ENCODE data around the gene RPS2.
A peak's percentile ranks its signal among the peaks of the same experiment; 100 is the strongest.

The RPS2 gene

DNA sequence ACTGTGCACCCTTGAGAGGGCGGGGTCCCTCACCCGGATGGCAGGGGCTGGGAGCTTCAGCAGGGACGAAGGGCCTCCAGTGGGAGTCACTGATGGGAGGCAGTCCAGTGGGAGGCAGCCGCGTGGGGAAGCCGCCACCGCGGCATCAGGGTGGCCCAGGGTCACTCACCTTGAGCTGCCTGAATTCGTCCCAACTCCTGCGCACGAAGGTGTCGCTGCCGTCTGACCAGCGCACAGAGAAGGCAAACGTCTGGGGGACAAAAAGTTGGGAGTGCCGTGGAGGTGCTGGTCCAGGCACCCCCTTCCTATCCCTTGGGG is 16.1 kb upstream of the RPS2 start:
- DNase-seq: no peak

DNA sequence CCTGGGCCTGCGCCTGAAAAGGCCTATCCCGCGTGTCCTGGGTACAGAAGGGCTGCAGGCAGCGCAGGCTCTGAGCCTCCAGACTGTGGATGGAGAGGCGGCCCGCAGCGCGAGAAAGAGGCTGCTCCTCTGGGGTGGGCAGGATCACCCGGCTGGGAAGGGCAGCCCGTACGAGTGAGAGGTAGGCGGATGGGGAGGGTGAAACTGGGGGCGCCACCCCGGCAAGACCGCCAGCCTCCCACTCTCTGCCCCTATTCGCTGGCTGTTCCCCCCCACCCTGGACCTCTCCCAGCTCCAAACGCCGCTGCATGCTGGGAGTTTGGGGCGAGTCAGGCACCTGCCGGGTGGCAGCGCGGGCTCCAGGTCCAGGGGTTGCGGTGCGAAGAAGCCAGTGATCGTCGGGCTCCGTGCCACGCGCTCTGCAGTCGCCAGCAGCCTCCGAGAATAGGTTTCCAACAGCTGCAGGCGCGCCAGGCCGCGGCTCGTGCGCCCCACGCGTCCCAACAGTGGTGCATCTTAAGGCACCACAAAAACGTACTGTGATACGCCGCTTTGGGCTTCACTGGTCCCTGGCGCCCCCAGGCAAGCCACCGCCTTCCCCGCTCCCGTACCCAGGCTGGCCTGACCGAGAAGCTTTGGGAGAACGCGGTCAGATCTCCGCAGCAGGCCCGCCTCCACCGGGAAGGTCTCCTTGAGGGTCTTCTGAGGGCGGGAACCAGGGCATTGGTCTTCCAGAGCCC is 15.6 kb upstream of the RPS2 start:
- DNase-seq: no peak

GRCh38 chr16:1979271-1980029 is 14.8 kb upstream of the RPS2 start:
- DNase-seq: peak; percentile 38

- DNase-seq: no peak
Measured at GRCh38 chr16:1978476-1979120, 14.0 kb upstream of the RPS2 start.

DNA sequence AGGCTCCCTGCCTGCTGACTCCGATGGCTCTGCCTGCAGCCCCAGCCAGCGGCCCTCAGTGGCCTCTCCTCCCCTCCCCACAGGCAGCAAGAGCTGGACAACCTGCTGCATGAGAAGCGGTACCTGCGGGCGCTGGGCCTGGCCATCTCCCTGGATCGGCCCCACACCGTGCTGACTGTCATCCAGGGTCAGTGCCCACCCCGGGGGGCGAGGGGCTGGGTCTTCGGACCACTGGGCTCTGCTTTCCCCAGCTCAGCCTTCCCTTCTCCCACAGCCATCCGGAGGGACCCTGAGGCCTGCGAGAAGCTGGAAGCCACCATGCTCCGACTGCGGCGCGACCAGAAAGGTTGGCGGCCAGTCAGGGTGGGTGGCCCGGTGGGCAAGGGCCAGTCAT is 13.2 kb upstream of the RPS2 start:
- DNase-seq: no peak

- DNase-seq: no peak
Measured at GRCh38 chr16:1976951-1977874, 12.6 kb upstream of the RPS2 start.

GRCh38 chr16:1976216-1976520 is 11.5 kb upstream of the RPS2 start:
- DNase-seq: no peak

- no peak for DNase-seq
Measured at GRCh38 chr16:1975432-1976215, 11.0 kb upstream of the RPS2 start.

DNA sequence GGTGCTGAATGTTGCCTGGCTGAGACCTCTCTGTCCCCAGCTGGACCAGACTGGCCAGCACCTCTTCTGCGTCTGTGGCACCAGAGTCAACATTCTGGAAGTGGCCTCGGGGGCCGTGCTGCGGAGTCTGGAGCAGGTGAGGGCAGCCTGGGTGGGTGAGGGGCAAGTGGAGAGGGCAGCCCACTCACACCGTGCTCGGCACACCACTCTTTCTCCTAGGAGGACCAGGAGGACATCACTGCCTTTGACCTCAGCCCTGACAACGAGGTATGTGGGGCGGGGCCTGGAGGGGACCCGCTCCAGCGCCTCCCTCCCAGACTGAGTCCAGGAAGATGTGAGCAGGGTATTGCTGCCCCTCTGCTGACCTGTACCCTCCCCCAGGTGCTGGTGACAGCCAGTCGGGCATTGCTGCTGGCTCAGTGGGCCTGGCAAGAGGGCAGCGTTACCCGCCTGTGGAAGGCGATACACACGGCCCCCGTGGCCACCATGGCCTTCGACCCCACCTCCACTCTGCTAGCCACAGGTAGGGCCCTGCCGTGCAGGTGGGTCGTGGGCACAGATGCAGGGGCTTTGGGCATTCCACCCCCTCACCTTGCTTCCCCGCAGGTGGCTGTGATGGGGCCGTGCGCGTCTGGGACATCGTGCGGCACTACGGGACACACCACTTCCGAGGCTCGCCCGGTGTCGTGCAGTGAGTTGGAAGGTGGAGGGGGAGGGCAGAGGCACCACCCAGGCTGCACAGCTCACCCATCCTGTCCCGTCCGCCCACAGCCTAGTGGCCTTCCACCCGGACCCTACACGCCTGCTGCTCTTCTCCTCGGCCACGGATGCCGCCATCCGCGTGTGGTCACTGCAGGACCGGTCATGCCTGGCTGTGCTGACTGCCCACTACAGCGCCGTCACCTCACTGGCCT is 9.8 kb upstream of the RPS2 start:
- DNase-seq: no peak

DNA sequence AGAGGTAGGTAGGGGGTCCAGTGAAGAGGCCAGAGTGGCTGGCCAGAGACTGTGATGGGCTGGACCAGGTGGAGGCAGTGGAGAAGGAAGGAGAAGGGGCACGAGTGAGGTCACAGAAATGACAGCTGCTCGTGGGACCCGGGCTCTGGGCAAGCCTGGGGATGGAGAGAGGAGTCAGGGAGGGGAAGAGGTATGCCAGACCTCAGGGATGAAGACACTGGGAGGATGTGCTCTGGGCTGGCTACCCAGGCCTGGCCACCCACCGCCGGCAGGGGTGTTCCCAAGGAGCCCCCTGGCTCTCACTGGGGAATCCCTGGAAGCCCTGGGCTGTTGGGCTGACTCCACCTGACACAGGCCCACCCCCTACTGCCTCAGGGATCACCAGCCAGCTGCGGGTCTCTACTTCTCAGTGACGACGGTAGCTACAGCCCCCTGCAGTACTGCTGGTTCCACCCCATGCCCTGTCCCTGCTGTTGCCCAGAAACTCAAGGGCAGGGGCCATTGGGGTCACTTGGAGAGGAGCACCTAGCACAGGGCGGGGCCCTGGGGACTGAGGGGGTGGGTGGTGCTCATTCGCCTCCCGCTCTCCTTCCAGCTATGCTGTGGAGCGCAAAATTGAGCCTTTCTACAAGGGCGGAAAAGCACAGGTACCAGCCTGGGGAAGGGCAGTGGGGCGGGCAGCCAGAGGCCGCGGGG is 9.0 kb upstream of the RPS2 start:
- DNase-seq: no peak

DNA sequence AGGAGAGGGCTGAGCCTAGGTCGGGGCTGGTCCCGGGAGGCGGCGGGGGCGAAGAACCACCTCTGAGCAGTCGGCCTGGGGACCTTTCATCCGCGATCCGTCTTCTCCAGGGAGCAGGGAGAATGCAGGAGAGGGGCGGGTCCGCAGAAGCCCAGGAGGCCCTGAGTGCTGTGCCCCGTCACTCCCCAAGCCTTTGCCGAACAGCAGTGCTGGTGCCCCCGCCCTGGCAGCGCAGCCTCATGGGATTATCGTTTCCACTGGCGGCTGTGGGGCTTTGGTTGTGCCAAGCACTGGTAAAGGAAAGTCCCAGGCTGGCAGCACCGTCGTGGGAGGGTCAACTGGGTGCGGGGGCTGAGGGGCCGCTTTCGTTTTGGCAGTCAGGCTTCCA is 7.9 kb upstream of the RPS2 start:
- DNase-seq: no peak

- DNase-seq: peak; percentile 68
Measured at GRCh38 chr16:1971796-1972489, 7.3 kb upstream of the RPS2 start, which contains the start of gene TBL3. TBL3 (plus strand) TSS chr16:1972053; CDS start chr16:1972165, 112 bp downstream.

GRCh38 chr16:1968146-1968953 is 3.7 kb upstream of the RPS2 start:
- no peak for DNase-seq

GRCh38 chr16:1966460-1966859 is 1.8 kb upstream of the RPS2 start, which contains the start of gene RNF151:
RNF151 (plus strand) TSS chr16:1966856; CDS start chr16:1966882, 26 bp downstream.
- DNase-seq: no peak

DNA sequence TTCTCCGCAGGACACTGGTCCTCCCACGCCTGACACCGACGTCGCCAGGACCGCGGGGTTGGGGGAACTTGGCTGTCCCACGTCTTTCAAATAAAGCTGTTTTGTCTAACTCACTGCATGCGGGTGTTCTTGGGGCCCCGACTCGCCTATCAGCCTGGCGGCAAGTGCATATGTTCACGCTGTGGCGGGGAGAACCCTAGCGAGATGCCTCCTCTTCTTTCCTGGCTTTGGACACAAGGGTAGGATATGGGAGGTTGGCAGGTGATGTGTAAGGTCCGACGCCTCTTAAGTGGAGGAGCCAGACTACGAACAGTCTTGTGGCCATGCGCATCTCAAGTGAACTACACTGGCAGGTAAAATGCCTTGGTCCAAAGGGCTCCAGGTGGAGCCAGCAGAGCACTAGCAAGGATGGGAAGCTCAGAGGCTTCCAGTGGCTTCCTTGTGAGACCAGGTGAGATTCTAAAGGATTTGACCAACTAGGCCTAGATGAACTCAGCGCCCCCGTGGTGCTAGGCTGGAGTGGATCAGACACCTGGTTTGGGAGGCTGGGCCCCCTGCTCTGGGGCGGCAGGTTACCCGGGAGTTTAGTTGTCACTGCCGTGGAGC is 873 bp upstream of the RPS2 start:
- DNase-seq: no peak

DNA sequence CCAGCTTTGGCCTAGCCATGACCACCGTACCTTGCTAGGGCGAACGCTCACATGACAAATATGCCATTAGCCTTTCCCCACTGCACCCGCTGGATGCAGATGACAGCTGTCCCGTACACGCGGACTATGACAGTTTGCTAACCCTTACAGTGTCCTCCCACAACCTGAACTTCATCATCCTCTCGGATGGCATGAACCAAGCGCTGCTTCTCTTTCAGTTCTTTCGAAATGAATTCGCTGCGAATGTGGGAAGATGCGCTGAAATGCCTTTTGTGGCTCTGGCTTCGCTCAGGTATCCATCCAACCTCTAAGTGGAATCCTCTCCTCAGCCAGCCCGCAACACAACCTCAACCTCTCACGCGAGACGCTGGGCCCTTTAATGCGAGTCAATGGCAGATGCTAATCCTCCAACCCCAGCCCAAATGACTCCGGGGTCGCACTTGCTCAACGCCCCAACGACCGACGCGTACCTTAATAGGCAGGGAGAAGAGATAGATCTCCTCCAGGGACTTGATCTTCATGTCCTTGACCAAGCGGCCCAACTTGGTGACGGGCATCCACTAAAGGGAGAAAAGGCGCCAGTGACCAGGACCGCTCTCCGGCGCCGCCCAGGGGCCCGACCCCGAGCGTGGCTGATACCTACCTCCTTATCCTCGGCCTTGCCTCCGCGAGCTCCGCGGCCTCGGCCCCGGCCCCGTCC is 670 bp downstream of the RPS2 start:
- DNase-seq: no peak

Data from DMS79 (cell line).